SK-N-SH treated with all-trans-retinoic acid at 6 μM for 48 hours (cell line): ENCODE results near the gene SLC22A23.

Experiments used
- ARNTL ChIP-seq: fragments of 450-650 bp; formaldehyde crosslinking; IDR thresholded peaks from 2 replicates; pipeline ENCODE4 v1.5.0; 2020; ENCODE audit warnings: low read depth, mild to moderate bottlenecking, moderate library complexity, borderline replicate concordance
- RARB ChIP-seq: fragments of 250-450 bp; sonication (Bioruptor Pico); IDR thresholded peaks from 2 replicates; pipeline ENCODE4 v1.8.0; 2021; ENCODE audit warnings: mild to moderate bottlenecking, moderate library complexity
- TCF4 ChIP-seq: fragments of 250-450 bp; sonication (Bioruptor Pico); IDR thresholded peaks from 2 replicates; pipeline ENCODE4 v1.8.0; 2021; ENCODE audit warnings: mild to moderate bottlenecking, moderate library complexity, borderline replicate concordance
- ZC3H10 ChIP-seq: fragments of 250-450 bp; sonication (Bioruptor Pico); IDR thresholded peaks from 2 replicates; pipeline ENCODE4 v1.5.1; 2021; ENCODE audit warnings: mild to moderate bottlenecking, moderate library complexity
- ZFP3 ChIP-seq: fragments of 250-450 bp; sonication (Bioruptor Pico); IDR thresholded peaks from 2 replicates; pipeline ENCODE4 v1.5.0; 2020; ENCODE audit warnings: mild to moderate bottlenecking, moderate library complexity
- ZFP30 ChIP-seq: fragments of 450-650 bp; formaldehyde crosslinking; IDR thresholded peaks from 2 replicates; pipeline ENCODE4 v1.5.0; 2022; ENCODE audit warnings: mild to moderate bottlenecking, moderate library complexity
- TF ChIP-seq, protein P1 (sequence below): fragments of 250-450 bp; sonication (Bioruptor Pico); IDR thresholded peaks from 2 replicates; pipeline ENCODE4 v1.8.0; 2020; ENCODE audit warnings: mild to moderate bottlenecking, moderate library complexity, borderline replicate concordance

DNA sequence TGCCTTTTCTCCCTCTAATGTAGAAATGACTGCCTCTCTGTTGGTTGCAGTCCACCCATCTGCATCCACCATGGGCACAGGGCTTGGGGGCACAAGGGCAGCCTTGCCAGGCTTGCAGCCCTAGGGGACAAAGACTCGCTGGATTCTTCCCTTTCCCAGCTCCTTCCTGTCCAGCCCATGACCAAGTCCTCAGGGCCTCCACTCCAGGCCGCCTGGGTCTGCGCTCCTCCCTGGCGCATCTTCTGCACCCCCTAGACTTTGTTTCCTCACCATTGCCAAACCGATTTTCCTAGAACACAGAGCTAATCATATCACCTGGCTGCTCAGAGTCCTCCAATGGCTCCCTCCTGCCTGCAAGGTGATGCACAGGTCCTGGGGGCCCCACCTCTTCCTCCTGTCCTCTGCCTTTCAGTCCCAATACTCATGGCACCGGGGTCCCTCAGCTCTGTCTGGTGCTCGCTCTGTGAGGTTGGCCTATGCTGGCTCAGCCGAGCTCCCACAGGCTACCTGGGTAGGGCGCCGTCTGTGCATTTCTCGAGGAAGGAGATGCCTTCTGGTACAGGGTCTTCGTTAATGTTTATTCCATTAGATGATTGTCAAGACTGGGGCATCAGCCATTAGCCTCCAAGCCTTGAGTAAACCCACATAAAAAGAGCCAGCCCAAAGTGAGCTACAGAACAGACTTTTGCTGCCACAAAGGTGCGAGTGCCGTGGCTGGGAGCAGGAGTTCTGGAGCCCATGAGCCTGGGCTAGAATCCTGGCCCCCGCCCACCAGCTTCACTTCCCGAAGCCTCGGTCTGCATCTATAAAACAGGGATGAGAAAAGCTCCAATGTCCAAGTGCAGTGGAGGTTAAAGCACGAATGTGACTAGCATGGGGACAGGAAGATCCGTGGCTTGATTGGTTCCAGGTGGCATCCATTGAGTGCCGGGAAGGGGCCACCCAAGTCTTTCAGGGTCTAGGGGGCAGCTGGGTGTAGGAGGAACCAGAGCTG lies 180.4 kb downstream of the SLC22A23 start:
- TF ChIP-seq ZC3H10 (CRISPR knock-in tag) = no peak
- no peak for TF ChIP-seq ZFP3 (CRISPR knock-in tag)
- no peak for TF ChIP-seq ARNTL
- TF ChIP-seq, protein P1, sequence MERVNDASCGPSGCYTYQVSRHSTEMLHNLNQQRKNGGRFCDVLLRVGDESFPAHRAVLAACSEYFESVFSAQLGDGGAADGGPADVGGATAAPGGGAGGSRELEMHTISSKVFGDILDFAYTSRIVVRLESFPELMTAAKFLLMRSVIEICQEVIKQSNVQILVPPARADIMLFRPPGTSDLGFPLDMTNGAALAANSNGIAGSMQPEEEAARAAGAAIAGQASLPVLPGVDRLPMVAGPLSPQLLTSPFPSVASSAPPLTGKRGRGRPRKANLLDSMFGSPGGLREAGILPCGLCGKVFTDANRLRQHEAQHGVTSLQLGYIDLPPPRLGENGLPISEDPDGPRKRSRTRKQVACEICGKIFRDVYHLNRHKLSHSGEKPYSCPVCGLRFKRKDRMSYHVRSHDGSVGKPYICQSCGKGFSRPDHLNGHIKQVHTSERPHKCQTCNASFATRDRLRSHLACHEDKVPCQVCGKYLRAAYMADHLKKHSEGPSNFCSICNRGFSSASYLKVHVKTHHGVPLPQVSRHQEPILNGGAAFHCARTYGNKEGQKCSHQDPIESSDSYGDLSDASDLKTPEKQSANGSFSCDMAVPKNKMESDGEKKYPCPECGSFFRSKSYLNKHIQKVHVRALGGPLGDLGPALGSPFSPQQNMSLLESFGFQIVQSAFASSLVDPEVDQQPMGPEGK = no peak
- TF ChIP-seq ZFP30 (CRISPR knock-in tag) = no peak
- no peak for TF ChIP-seq RARB (CRISPR knock-in tag)
- no peak for TF ChIP-seq TCF4 (CRISPR knock-in tag)
